Measurements from ENCODE around the gene DYNLT1.

DNA sequence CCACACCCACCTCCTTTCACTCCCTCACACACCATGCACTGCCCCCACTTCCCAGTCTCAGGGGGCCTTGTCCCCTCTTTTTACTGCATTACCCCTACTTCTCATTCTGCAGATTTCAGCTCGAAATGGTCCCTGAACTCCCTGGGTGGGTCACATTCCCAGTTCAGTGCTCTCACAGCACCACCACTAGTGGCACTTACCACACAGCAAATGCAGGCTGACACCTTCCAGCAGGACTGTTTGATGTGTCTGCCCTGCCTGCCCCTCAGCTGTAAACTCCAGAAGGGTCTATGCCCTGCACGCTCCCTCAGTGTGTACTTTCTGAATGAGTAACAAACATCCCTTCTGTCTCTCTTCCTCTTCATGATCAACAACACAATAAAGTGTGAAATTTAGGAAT lies 4.0 kb downstream of the DYNLT1 start:
- no peak for TF ChIP-seq POLR2A (IDR thresholded peaks at IDR 0.05)
- TF ChIP-seq, protein P1, sequence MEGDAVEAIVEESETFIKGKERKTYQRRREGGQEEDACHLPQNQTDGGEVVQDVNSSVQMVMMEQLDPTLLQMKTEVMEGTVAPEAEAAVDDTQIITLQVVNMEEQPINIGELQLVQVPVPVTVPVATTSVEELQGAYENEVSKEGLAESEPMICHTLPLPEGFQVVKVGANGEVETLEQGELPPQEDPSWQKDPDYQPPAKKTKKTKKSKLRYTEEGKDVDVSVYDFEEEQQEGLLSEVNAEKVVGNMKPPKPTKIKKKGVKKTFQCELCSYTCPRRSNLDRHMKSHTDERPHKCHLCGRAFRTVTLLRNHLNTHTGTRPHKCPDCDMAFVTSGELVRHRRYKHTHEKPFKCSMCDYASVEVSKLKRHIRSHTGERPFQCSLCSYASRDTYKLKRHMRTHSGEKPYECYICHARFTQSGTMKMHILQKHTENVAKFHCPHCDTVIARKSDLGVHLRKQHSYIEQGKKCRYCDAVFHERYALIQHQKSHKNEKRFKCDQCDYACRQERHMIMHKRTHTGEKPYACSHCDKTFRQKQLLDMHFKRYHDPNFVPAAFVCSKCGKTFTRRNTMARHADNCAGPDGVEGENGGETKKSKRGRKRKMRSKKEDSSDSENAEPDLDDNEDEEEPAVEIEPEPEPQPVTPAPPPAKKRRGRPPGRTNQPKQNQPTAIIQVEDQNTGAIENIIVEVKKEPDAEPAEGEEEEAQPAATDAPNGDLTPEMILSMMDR (IDR thresholded peaks at IDR 0.05): no peak

All from gastroesophageal sphincter (tissue), 3 donors.